A549 (cell line): ENCODE measurements around the gene TMEM260.

ENCODE experiments used
- CBX8 ChIP-seq: fragments of 200-600 bp; sonication (generic); IDR thresholded peaks from 2 replicates; pipeline ENCODE4 v1.6.1; 2016
- FOSL2 ChIP-seq, 2 experiments: fragments of 450-650 bp in 1 of 2; fragments of >200 bp in 1 of 2; sonication (Bioruptor Twin) in 1 of 2; formaldehyde crosslinking; IDR thresholded peaks; 2 replicates each; pipeline versions ENCODE4 v1.5.0 to v1.6.1; 2016 to 2020; ENCODE audit warnings: mild to moderate bottlenecking in 1 of 2, moderate library complexity in 1 of 2
- POLR2A ChIP-seq: IDR thresholded peaks from 2 replicates; pipeline ENCODE4 v1.6.1; 2012; ENCODE audit warnings: mild to moderate bottlenecking, low read length
- POLR2AphosphoS2 ChIP-seq: conservative IDR thresholded peaks from 2 replicates; pipeline ENCODE4 v1.6.1; 2012; ENCODE audit warnings: low read length, improper control_type of control experiment, inconsistent platforms
- RAD21 ChIP-seq, 2 experiments: fragments of >200 bp in 1 of 2; sonication (Bioruptor Twin) in 1 of 2; formaldehyde crosslinking in 1 of 2; IDR thresholded peaks in 1 of 2; conservative IDR thresholded peaks in 1 of 2; 2 replicates in 1 of 2; 3 replicates in 1 of 2; pipeline ENCODE4 v1.6.1; 2012 to 2018; ENCODE audit warnings: inconsistent platforms in 1 of 2
- REST ChIP-seq: fragments of 200-600 bp; sonication (generic); IDR thresholded peaks from 2 replicates; pipeline ENCODE4 v1.6.1; 2016; ENCODE audit warnings: antibody characterized with exemption, mild to moderate bottlenecking, moderate library complexity
- RFX5 ChIP-seq: fragments of 450-650 bp; IDR thresholded peaks from 2 replicates; pipeline ENCODE4 v1.7.1; 2014; ENCODE audit warnings: antibody characterized with exemption, mild to moderate bottlenecking, moderate library complexity
- TF ChIP-seq, protein P1 (sequence below): fragments of >200 bp; sonication (Bioruptor Twin); formaldehyde crosslinking; IDR thresholded peaks from 3 replicates; pipeline ENCODE4 v1.5.1; 2016

GRCh38 chr14:56659964-56660551 is 80.5 kb downstream of the TMEM260 start:
- TF ChIP-seq POLR2AphosphoS2 (no peak), FOSL2 (IDR thresholded peaks at IDR 0.05) (no peak), FOSL2 (CRISPR knock-in tag; IDR thresholded peaks at IDR 0.05) (no peak), RFX5 (no peak), RAD21 (conservative IDR thresholded peaks at IDR 0.05 in 1 of 2, IDR thresholded peaks at IDR 0.05 in 1 of 2) (peak; percentile 68 to 75), POLR2A (no peak), REST (no peak), CBX8 (no peak)
- TF ChIP-seq, protein P1, sequence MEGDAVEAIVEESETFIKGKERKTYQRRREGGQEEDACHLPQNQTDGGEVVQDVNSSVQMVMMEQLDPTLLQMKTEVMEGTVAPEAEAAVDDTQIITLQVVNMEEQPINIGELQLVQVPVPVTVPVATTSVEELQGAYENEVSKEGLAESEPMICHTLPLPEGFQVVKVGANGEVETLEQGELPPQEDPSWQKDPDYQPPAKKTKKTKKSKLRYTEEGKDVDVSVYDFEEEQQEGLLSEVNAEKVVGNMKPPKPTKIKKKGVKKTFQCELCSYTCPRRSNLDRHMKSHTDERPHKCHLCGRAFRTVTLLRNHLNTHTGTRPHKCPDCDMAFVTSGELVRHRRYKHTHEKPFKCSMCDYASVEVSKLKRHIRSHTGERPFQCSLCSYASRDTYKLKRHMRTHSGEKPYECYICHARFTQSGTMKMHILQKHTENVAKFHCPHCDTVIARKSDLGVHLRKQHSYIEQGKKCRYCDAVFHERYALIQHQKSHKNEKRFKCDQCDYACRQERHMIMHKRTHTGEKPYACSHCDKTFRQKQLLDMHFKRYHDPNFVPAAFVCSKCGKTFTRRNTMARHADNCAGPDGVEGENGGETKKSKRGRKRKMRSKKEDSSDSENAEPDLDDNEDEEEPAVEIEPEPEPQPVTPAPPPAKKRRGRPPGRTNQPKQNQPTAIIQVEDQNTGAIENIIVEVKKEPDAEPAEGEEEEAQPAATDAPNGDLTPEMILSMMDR: peak; percentile 73
